Islet of Langerhans (tissue), 1 donor: Measurements from ENCODE around the gene ITPR1.
"Not testable (repeated sequence)": the region's sequence is repeated elsewhere in the genome, so short reads cannot be mapped to it uniquely, and the experiment has no call there.

Experiments used
- FAIRE-seq: peaks from one replicate; lab custom pipeline; 2011; peaks lifted over from hg19 to GRCh38; lab: Jason Lieb, UNC

ITPR1 gene

GRCh38 chr3:4761759-4762158, 268.6 kb downstream of the ITPR1 start:
- FAIRE-seq = no peak

- not testable (repeated sequence) for FAIRE-seq
These were observed 269.5 kb downstream of the ITPR1 start for GRCh38 chr3:4762481-4763230.

GRCh38 chr3:4763604-4764247, 270.6 kb downstream of the ITPR1 start:
- no peak for FAIRE-seq

GRCh38 chr3:4765212-4765611, 272.1 kb downstream of the ITPR1 start:
- FAIRE-seq = no peak

- no peak for FAIRE-seq
These were observed 273.1 kb downstream of the ITPR1 start for GRCh38 chr3:4766263-4766662.

- no peak for FAIRE-seq
These were observed 273.8 kb downstream of the ITPR1 start for GRCh38 chr3:4766716-4767499.

DNA sequence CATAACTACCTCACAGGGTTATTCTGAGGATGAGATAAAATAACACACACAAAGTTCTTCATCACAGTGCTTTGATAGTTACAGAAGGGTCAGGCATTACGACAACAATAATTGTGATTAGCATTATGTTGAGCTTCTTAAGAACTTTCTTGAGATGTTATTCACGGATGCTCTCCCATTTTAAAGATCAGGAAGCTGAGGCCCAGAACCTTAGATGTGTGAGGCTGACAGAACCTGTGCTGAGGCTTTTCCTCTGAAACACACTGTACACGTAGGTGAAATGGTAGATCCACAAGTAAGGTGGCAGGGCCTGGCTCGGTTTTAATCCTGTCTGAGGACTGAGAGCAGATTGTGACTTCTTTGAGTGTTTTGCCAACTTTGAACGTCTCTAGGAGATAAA, 274.9 kb downstream of the ITPR1 start:
- FAIRE-seq = no peak

DNA sequence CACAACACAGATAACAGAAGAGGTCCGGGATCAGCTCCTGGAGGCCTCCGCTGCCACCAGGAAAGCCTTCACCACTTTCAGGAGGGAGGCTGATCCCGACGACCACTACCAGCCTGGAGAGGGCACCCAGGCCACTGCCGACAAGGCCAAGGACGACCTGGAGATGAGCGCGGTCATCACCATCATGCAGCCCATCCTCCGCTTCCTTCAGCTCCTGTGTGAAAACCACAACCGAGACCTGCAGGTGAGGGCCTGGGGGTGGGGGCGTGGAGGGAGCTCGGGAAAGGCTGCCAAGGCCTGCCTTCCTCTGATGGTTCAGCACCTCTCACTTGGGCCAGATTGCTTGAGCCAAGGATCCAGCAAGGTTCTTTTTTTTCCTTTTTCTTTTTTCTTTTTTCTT, 275.4 kb downstream of the ITPR1 start:
- no peak for FAIRE-seq

DNA sequence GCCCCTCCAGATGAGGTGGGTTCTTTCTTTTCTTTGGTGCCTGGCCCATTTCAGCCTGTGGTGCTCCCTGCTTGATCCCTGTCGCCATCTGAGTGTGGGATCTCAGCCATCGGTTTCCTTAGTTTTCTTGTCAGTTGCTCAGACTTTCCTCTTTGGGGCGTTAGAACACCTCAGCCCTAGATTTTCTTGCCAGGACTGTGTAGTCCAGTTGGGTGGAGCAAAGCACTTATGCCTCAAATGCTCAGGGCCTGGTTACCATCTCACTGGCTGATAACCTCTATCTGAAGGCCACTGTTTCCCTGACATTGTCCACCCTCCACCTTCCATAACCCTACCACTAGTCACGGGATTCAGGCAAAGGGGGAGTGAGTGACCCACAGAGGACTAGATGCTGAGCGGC, 277.4 kb downstream of the ITPR1 start:
- no peak for FAIRE-seq

DNA sequence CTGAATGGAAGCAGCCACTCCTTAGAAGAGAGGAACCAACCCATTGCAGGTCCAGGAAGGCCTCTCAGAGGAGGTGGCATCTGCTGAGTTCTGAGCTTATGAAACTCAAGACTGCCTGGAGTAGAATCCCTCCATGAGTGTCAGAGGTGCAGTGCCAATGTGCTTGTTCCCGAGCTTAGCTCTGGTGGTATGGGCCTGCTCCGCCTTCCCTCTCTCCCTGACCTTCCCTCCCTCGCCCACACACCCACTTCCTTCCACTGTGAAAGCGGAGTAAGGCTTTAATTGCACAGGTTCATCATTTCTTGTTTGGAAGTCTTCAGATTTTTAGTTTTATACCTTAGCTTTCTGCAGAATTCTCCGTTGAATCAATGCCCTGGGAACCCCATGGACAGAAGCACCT, 278.1 kb downstream of the ITPR1 start:
- FAIRE-seq = no peak

DNA sequence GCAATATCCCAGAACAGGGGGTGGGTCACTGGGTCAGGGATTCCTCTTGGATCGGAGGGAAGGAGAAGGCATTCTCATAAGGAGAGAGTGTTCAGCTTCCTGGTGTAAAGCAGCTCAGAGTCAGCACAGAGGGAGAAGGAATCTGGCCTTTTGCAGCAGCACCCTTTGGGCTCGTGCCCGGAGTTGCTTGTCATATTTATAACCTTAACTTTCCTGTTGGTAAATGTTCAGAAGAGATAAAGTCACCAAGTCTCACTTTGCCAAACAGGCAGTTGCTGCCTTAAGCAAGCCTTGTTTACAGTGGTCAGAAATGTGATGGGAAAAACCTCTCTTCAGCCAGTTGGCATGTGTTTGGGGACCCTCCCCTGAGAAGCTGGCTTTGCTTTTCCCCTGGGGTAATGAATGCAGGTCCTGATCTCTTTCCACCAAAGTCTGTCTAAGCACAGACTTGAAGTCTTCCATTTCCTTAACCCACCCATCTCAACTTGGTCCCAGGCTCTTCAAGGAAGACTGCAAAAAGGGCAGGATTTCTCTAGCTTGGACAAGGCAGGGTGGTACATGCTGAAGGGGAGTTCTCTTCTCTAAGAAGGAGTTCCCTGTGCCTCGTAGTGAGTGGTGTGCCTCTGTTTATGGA, 279.1 kb downstream of the ITPR1 start:
- FAIRE-seq = no peak

GRCh38 chr3:4772858-4773257, 279.7 kb downstream of the ITPR1 start:
- FAIRE-seq = no peak

DNA sequence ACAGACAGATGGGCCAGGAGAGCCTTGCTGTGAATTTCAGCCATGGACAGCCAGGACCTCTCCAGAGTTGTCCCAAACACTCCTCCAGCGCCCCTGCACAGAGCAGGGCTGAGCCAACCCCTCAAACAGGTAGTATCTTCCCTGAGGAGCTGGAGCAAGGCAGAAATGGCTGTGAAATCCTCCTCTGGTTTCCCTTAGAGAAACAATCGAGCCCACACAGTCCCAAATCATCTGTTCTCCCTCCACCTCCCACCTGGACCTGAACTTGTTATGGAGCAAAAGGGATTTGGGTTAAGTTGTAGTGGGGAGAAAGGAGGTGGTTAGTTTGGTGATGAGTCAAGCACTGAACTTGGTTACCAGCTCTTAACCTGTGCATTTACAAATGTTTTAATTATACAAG, 280.4 kb downstream of the ITPR1 start:
- no peak for FAIRE-seq

GRCh38 chr3:4774531-4774930, 281.4 kb downstream of the ITPR1 start:
- FAIRE-seq = no peak

DNA sequence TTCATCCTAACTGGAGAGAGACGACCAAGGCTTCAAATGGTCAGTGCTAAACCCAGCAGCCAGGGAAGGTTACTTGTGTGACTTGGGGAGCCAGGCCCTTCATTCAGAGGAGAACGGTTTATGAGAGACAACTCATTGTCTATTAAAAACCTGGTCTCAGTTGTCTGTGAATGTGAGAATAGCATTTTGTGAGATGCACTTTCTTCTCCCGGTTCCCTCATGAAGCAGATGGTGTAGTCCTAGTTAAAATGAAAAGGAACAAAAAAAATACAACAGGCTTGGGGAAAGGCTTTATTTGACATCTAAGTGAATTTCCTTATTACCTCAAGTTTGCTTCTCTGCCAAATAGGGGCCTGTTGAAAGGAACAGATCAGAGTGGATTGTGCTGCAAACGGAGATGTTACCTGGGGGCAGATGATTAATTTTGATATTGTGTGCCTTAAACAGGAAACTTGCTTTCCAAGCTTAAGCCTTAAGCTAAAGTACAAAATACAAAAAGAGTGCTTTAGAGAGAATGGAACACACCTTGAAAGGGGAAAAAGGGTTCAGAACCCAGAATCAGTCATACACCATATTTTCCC, 283.3 kb downstream of the ITPR1 start:
- FAIRE-seq = no peak

DNA sequence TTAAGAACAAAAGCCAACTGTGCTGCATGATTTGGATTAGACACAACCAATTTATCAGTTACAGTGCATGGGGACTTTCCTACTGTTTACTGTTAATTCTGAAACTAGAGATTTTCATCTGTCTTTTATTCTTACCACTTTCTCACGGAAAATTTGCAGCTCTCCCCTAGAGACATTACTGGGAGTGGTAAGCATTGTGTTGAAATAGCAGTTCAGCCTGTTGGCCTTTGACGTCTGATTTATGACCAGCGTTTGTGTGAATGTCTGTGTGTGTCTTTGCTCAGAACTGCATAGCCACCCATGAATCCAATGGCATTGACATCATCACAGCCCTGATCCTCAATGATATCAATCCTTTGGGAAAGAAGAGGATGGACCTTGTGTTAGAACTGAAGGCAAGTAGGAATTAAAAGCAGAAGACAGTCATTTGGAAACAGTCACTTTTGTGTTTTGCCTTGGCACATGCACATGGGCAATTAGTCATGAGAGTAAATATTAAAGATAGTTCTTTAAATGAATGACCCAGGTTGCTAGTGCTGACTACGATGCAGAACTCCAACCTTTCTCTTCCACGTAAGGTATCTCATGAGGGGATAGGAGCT, 283.9 kb downstream of the ITPR1 start:
- FAIRE-seq = no peak

DNA sequence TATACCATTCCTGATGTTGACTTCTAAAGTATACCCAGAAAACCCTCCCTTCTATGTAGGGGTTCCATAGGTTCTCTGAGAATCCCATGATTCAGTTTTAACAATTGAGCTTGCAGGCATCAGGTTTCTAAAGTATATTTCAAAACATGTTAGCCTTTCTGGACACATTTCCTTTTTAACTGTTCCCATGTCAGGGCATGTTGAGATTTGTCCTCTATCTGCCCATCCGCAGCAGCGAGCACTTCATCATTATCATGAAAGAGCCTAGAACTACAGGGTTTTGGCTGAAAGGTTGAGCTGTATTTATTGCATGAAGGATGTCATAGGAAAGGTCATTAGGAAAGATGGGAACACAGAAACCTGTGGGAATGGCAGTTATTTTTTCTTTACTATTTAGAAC, 285.0 kb downstream of the ITPR1 start:
- FAIRE-seq = no peak

GRCh38 chr3:4778740-4779139, 285.6 kb downstream of the ITPR1 start:
- FAIRE-seq = no peak

GRCh38 chr3:4780545-4780957, 287.4 kb downstream of the ITPR1 start:
- FAIRE-seq = no peak

DNA sequence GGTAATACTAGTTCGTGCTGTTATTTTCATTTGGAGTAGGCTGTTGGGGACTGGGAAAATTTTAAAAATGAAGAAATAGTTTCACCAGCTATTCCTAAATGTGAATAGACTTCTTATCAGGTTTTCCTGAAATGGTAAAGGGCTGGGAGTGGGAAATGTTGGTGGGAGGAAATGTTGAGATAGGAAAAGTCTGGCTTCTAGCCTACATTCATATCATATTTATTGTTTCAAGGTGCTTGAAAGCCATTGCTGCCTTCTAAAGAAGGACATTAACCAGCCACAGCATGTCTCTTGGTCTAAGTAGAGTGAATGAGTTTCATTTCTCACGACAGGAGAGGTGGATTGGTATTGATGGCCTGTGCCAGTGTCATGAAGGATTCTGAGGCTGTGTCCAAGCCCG, 288.9 kb downstream of the ITPR1 start:
- no peak for FAIRE-seq

- FAIRE-seq = no peak
These were observed 292.4 kb downstream of the ITPR1 start for GRCh38 chr3:4785551-4785950.

GRCh38 chr3:4786431-4786830, 293.3 kb downstream of the ITPR1 start:
- FAIRE-seq = no peak
